Measurements from ENCODE around the gene CD52. TPM values are rescaled to one million over a fixed set of nuclear protein-coding genes. Genes with fewer than 3 reads are reported as not detected.

The CD52 gene
- total and polyA plus RNA-seq, 2 experiments from 2014 or later, result 7.3 TPM; not detected in 1

DNA sequence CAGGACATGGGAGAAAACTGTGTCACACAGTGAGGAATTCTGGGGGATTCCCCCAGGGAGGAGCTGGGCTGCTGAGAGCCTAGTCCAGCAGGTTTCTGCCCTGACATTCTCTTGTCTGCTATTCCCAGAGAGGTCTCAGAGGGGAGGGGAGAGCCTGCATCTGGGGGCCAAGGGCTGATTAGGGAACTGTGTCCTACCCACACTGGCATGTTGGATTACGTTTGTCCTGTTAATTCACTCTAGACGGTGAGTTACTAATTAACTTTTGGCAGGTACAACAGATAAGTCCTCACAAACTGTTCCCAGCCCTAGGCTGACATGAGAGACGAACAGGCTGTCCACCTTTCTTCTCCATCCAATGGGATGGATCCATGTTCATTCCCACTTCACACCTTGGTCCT is 40.5 kb upstream of the CD52 start:
- no peak overlapping the region for H2AFZ ChIP-seq
- DNase-seq (ENCODE audit: low spot score) (no peak), ATAC-seq (no peak)
- H3K27ac ChIP-seq (ENCODE audit: low read depth), result no peak overlapping the region
- no peak for TF ChIP-seq EZH2phosphoT487 (IDR thresholded peaks at IDR 0.05; ENCODE audit: unreplicated experiment)
- TF ChIP-seq, protein P1, sequence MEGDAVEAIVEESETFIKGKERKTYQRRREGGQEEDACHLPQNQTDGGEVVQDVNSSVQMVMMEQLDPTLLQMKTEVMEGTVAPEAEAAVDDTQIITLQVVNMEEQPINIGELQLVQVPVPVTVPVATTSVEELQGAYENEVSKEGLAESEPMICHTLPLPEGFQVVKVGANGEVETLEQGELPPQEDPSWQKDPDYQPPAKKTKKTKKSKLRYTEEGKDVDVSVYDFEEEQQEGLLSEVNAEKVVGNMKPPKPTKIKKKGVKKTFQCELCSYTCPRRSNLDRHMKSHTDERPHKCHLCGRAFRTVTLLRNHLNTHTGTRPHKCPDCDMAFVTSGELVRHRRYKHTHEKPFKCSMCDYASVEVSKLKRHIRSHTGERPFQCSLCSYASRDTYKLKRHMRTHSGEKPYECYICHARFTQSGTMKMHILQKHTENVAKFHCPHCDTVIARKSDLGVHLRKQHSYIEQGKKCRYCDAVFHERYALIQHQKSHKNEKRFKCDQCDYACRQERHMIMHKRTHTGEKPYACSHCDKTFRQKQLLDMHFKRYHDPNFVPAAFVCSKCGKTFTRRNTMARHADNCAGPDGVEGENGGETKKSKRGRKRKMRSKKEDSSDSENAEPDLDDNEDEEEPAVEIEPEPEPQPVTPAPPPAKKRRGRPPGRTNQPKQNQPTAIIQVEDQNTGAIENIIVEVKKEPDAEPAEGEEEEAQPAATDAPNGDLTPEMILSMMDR (conservative IDR thresholded peaks at IDR 0.05; ENCODE audit: low read depth in 2 of 2), result no peak
- TF ChIP-seq, protein P2, sequence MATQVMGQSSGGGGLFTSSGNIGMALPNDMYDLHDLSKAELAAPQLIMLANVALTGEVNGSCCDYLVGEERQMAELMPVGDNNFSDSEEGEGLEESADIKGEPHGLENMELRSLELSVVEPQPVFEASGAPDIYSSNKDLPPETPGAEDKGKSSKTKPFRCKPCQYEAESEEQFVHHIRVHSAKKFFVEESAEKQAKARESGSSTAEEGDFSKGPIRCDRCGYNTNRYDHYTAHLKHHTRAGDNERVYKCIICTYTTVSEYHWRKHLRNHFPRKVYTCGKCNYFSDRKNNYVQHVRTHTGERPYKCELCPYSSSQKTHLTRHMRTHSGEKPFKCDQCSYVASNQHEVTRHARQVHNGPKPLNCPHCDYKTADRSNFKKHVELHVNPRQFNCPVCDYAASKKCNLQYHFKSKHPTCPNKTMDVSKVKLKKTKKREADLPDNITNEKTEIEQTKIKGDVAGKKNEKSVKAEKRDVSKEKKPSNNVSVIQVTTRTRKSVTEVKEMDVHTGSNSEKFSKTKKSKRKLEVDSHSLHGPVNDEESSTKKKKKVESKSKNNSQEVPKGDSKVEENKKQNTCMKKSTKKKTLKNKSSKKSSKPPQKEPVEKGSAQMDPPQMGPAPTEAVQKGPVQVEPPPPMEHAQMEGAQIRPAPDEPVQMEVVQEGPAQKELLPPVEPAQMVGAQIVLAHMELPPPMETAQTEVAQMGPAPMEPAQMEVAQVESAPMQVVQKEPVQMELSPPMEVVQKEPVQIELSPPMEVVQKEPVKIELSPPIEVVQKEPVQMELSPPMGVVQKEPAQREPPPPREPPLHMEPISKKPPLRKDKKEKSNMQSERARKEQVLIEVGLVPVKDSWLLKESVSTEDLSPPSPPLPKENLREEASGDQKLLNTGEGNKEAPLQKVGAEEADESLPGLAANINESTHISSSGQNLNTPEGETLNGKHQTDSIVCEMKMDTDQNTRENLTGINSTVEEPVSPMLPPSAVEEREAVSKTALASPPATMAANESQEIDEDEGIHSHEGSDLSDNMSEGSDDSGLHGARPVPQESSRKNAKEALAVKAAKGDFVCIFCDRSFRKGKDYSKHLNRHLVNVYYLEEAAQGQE (IDR thresholded peaks at IDR 0.05; ENCODE audit: unreplicated experiment), result no peak
- no peak overlapping the region for H3K4me3 ChIP-seq
- H3K4me1 Mint-ChIP-seq, result peaks cover 40% of the 10 kb centered on the region
- H3K36me3 Mint-ChIP-seq (ENCODE audit: low read depth), result peaks cover 63% of the 10 kb centered on the region
- peaks cover 17% of the 10 kb centered on the region for H3K27me3 Mint-ChIP-seq (ENCODE audit: insufficient read depth, low read depth, poor library complexity)
- no peak overlapping the region; the same call in 2 of the 3 replicates for H3K4me3 Mint-ChIP-seq
- no peak overlapping the region for H3K4me2 ChIP-seq
- peaks cover 12% of the 10 kb centered on the region for H3K4me1 ChIP-seq (ENCODE audit: insufficient read depth)
- H3K36me3 ChIP-seq (ENCODE audit: insufficient read depth), result peaks cover 27% of the 10 kb centered on the region
- peaks cover 31% of the 10 kb centered on the region for H3F3A ChIP-seq (replicated peaks; ENCODE audit: low read depth)
- H3K27ac Mint-ChIP-seq, result no peak overlapping the region
- no peaks in the 10 kb centered on the region for H3K79me2 ChIP-seq (replicated peaks; ENCODE audit: insufficient read depth)
- no peaks in the 10 kb centered on the region; the same call in 2 of the 3 replicates for H3K9me3 Mint-ChIP-seq
- no peaks in the 10 kb centered on the region for H3K27me3 ChIP-seq (ENCODE audit: insufficient read depth)
- H4K20me1 ChIP-seq (replicated peaks; ENCODE audit: insufficient read depth), result no peaks in the 10 kb centered on the region; the same call in 1 of the 2 replicates
- H3K9me2 ChIP-seq (ENCODE audit: insufficient read depth), result no peaks in the 10 kb centered on the region

DNA sequence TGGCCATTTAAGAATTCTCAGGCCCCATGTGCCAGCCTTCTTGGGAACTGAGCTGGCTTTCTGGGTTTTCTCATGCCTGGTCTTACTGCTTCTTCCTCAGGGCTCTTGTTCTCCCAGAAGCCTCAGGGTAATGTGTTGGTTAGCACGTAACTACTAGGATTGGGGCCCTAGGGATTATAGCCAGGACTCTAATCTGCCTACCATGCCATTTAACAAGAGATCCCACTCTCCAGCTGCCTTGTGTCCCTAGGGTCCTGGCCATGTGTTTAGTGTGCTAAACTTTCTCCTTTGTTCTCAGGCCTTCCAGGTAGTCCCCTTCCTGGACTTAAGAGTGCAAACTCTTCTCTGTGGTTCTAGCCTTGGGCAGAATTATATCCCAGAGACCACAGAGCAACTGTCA is 40.0 kb upstream of the CD52 start:
- Histone ChIP-seq H3K27me3 (ENCODE audit: insufficient read depth) (no peaks in the 10 kb centered on the region), H2AFZ (no peak overlapping the region), H3K4me2 (no peak overlapping the region), H3K9me2 (ENCODE audit: insufficient read depth) (no peaks in the 10 kb centered on the region), H3K4me3 (no peak overlapping the region), H3F3A (replicated peaks; ENCODE audit: low read depth) (peaks cover 31% of the 10 kb centered on the region), H4K20me1 (replicated peaks; ENCODE audit: insufficient read depth) (no peaks in the 10 kb centered on the region; the same call in 1 of the 2 replicates), H3K27ac (ENCODE audit: low read depth) (no peak overlapping the region), H3K36me3 (ENCODE audit: insufficient read depth) (peaks cover 27% of the 10 kb centered on the region), H3K4me1 (ENCODE audit: insufficient read depth) (peaks cover 15% of the 10 kb centered on the region), H3K79me2 (replicated peaks; ENCODE audit: insufficient read depth) (no peaks in the 10 kb centered on the region)
- Mint-ChIP-seq H3K4me1 (peaks cover 44% of the 10 kb centered on the region), H3K36me3 (ENCODE audit: low read depth) (peaks cover 60% of the 10 kb centered on the region), H3K9me3 (no peaks in the 10 kb centered on the region; the same call in 2 of the 3 replicates), H3K27ac (no peak overlapping the region), H3K27me3 (ENCODE audit: insufficient read depth, low read depth, poor library complexity) (peaks cover 20% of the 10 kb centered on the region), H3K4me3 (no peak overlapping the region)
- no peak for DNase-seq (ENCODE audit: low spot score)
- ATAC-seq, result no peak
- TF ChIP-seq, protein P2 (IDR thresholded peaks at IDR 0.05; ENCODE audit: unreplicated experiment), result no peak
- TF ChIP-seq JUNB (IDR thresholded peaks at IDR 0.05; ENCODE audit: unreplicated experiment) (no peak), EZH2phosphoT487 (IDR thresholded peaks at IDR 0.05; ENCODE audit: unreplicated experiment) (no peak), ZNF114 (CRISPR knock-in tag; IDR thresholded peaks at IDR 0.05) (no peak), STAT1 (IDR thresholded peaks at IDR 0.05; ENCODE audit: unreplicated experiment) (no peak), NANOG (IDR thresholded peaks at IDR 0.05; ENCODE audit: borderline replicate concordance) (no peak), EZH2 (IDR thresholded peaks at IDR 0.05; ENCODE audit: low read depth, unreplicated experiment) (no peak), POLR2AphosphoS5 (IDR thresholded peaks at IDR 0.05; ENCODE audit: low read depth) (no peak)
- TF ChIP-seq, protein P3, sequence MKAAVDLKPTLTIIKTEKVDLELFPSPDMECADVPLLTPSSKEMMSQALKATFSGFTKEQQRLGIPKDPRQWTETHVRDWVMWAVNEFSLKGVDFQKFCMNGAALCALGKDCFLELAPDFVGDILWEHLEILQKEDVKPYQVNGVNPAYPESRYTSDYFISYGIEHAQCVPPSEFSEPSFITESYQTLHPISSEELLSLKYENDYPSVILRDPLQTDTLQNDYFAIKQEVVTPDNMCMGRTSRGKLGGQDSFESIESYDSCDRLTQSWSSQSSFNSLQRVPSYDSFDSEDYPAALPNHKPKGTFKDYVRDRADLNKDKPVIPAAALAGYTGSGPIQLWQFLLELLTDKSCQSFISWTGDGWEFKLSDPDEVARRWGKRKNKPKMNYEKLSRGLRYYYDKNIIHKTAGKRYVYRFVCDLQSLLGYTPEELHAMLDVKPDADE (IDR thresholded peaks at IDR 0.05), result no peak
